ENCODE measurements around the gene TMEM235.

The TMEM235 gene

DNA sequence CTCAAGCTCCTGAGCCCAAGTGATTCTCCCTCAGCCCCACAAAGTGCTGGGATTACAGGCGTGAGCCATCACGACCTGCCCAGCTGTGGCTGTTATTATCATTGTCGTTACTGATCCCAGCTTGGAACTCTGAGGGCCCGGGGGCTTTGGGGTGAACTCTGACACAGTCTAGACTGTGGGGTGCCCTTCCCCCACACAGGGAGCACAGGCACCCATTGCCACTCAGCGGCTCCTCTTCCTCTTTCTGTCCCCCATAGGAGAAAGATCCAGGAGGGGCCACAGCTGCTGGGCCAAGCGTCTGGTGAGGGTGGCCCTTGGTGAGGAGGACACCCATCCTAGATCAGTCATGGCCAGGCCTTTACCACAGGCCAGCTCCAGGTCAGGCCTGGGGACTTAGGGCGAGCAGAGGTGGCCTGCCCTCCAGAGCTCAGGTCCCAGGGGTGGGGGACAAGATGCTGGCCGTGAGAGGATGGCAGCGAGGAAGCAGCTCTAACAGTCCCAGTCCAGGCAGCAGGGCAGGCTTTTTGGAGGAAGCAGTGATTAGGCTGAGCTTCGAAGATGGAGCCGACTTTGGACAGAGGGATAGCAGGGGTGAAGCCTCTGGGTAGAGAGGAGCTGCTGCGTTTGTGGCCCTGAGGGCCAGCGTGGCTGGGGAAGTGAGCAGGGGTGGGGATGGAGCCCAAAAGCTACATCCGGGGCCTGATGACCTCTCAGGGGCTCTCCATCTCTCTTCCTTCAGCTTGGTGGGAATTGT is 24.7 kb downstream of the TMEM235 start:
- DNase-seq, result no peak

DNA sequence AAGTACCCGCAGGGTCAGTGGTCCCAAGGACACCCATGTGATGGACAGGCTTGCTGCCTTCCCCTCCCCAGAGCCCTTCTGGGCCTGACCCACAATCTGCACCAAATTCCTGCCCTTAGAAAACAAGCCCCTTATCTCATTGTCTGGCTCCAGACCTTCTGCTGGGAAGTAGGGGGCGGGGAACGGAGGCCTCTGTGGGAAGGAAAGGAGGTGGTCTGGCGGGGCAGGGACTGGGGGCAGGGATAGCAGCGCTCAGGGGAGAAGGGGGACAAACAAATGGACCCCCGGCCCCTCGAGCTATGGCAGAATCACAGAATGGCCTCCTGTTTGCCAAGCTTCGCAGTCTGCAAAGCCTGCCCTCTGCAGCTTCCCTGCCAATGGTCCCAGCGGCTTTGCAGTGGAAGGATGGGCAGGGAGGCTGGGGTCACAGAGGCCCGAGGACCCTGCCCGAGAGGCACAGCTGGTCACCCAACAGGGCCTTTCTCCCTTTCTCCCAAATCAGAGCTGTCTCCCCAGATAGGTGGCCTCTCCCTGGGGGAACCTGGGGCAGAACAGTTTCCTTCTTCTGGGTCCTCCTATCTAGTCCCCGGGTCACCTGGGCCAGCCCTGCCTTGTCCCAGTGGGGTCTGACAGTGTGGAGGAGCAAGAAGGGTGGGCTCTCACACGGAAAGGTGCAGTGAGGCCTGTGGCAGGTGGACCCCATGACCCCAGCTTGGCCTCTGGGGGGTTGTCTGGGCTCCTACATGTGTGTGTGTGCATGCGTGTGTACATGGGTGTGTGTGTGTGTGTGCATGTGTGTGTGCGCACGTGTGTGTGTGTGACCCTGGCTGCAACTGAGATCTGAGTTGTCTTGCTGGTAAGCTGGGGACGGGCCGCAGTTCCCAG is 25.5 kb downstream of the TMEM235 start:
- no peak for DNase-seq

DNA sequence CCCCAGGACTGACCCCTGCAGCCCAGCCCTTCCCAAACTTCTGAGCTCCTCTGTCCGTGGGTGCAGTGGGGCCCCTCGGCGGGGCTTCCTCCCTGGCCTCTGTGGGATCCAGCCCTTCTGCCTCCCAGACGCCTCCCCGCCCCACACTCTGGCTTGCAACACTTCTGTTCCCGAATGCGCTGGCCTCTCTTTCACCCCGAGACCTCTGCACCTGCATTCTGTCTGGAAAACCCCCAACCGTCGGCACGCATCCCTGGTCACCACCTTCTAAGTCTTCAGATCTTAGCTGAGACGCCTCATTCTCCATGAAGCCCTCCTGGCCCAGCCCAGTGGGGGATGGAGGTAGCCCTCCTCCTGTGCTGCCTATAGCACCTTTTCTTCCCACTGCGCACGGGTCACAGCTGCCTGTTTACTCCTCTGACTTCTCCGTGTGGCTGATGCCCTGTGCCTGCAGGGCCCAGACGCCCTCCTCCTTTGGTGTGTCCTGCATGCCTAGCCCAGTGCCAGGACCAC is 26.4 kb downstream of the TMEM235 start:
- no peak for DNase-seq

DNA sequence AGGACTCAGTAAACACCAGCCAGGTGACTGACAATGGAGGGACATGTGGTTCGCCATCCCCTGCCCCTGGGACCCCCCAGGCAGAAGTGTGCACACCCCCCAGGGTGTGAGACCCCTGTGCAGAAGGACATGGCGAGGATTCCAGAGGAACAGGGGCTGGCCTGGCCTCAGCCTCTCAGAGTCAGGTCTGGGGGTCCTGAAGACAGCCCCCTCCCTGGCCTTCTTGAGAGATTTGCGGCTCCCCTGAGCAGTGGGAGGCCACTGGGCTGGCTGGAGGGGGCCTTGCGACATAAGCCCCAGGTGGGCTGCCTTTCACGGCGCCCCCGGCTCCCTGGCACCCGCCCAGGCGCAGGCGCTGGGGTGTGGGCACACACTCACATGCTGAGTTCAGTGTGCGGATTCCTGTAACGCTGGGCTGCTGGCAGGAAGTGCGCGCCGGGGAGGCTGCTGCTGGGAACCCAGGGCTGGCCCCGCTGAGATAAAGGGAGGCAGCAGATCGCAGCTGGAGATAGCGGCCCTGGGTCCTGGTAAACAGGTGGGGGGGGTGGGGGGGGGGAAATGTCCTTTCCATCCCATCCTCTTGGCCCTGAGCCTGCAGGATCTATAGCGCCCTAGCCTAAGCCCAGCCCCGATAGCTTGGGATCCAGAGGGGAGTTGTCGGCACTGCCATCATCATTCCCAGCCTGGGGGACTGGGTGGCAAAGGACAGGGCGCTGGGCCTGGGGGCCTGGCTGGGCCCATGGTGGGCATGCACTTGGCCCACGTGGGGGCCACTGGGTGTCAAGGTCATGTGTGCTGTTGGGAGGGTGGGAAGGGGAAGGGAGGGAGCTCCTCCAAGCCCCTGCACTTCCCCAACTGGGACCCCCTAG is 27.1 kb downstream of the TMEM235 start:
- DNase-seq, result peak; percentile 67

DNA sequence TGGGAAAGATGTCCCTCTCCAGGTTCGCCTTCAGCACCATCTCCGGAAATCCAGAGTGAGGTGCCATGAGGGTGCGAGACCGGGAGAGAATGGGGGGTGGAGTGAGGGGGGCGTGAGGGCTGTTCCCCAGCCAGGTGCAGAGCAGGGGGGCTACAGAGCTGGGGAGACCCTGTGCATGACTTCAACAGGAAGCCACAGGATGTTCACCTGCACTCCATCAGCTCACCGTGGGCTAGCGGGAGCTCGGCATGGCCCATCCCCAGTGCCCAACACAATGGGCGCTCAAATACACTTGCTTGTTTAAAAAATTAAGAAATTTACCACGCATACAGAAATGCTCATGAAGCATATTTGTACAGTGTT is 27.7 kb downstream of the TMEM235 start:
- DNase-seq, result no peak

DNA sequence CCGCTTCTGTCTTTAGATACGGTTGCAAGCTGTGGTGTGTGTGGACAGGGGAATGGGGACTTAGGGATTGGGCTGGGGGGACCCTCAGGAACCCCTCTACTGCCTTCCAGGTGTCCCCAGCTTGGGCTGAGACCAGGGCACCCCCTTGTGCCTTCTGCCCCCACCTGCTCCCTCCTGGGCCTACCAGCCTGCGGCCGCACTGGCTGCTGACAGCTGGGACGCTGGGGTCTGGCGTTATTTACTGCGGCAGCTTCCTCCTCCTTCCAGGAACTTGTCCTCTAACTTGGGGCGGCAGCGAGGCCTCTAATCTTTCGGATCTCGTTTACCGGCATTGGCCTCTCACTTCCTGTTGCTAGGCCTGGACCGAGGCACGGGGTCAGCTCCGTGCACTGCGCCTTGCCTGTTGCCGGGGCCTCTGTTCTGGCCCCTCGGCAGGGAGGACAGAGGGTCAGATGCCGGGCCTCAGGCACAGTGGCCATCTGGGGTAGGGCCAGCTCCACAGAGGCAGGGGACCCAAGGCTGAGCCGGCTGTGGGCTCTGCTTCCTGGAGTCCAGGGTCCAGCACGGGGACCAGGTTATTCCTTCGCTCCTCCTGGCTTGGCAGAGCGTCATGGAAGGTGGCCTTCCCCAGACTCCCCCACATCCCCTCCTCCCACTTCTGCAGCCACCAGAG is 31.8 kb downstream of the TMEM235 start:
- DNase-seq, result no peak

DNA sequence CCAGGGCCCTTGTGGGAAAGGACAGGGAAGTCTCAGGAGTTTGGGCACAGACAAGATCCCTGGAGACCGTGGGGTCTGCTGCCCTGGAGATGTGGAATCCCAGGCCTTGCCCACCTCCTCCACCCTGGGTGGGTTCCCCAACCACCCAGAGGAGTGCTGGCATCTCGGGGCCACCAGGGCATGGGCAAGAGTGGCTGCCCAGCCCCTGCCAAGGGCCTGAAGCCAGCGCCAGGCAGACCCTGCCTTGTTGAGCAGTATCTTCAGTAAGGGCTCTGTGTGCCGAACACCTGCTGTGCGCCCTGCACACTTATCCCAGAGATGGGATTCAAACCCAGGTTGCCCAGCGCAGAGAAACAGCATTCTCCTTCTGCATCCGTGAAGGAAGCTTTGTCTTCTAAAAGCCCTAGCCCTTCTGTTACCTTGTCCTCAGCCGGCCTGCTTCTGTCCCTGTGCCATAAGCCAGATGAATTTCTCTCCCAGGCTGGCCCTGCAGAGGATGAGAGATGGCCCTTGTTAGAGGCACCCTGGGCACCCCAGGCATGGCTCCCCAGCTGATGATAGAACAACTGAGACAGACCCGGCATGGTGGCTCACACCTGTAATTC is 32.4 kb downstream of the TMEM235 start:
- DNase-seq, result no peak

DNA sequence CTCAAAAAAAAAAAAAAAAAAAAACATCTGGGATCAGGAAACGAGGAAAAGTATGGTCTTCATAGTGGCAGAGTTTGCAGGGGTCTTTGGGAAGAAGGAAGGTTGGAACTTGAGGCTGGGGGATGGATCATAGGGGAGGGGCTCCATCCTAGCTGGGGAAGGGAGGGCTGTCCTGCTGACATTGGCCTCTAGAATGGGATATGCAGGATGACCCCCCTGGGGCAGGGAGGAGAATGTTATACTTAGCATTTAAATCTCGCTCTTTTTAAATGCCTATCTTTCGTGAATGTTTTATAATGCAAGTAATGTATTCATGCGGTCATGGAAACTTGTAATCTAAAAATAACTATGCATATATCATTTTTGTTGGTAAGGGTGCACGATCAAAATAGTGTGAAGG is 33.2 kb downstream of the TMEM235 start:
- no peak for DNase-seq

DNA sequence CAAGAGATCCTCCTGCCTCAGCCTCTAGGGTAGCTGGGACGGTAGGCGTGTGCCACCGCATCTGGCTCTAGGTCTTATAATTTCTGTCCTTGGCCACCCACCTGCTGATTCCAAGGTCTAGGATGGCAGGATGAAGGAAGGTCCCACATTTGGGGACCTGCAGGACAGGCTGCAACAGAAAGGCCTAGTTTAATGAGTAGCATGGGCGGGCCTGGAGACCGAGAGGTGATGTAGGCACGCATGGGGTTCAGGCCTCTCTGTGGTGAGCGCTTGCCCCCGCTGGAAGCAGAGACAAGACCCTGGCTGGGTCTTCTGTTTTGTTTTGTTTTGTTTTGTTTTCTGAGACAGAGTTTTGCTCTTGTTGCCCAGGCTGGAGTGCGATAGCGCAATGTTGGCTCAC is 33.7 kb downstream of the TMEM235 start:
- DNase-seq, result no peak

DNA sequence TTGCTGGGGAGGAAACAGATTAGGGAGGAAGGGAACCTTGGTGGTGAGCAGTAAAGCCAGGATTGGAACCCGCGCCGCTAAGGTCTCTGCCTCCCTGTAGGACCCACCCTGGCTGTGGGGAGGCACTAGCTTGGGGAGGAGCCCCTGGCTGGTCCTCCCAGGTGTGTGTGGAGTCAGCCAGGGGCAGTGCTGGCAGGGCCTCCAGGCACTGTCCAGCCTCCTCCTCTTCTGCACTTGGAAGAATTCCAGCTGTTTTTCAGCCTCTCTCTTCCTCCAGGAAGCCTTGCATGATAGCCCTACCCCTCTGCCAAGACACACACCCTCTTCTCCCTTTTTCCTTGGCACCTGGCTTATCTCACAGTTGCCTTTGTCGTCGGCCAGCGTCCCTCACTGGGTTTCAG is 34.8 kb downstream of the TMEM235 start:
- DNase-seq, result no peak

DNA sequence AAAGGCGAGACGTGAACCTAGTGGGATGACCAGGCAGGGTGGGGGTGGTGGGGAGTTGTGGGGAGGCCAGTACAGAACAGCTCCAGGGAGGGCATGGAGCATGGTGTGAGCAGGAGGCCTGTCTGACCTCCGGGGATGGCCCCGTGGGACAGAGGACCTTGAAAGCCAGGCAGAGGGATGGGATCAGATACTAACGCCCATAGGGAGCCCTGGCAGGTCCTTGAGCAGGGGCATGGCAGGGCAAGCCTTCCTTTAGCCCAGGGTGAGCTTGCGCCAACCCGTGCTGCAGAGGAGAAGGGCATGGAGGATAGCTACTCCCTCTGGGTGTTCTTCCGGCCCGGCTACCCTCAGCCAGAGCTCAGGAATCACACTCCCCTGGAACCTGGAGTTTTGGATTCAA is 35.3 kb downstream of the TMEM235 start:
- no peak for DNase-seq

DNA sequence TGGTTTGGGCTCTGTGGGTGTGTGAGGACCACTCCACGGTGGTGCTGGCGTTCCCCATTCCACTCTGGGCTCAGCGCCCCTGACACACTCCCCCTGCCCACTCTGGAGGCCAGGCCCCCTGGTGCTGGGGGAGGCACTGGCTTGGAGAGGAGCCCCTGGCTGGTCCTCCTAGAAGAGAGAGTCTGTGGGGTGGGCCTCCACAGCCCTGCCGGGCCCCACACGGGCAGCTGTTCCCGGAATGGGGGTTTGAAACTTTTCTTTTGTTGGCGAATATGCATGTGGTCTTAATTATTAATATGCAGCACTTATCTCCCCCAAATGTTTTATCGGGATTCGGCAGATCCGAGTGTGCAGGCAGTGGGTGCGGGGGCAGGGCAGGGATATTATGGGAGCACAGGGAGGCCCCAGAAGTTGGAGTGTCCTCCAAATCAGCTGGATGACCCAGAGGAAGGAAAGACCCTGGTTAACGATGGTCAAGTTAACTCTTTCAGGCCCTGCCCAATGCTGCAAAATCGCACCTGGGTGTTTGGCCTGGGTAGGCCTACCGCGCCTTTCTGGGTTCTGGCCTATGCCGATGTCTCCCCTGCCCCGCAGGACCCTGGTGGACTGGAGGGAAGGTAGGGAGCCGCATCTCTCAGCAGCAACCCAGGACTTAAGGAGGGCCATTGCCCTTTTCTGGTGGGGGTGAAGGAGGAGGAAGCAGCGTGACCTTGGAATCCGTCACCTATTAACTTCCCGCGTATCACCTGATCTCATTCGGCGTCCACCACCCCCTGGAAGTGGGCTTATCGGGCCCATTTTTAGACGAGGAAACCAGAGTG is 36.0 kb downstream of the TMEM235 start:
- no peak for DNase-seq

DNA sequence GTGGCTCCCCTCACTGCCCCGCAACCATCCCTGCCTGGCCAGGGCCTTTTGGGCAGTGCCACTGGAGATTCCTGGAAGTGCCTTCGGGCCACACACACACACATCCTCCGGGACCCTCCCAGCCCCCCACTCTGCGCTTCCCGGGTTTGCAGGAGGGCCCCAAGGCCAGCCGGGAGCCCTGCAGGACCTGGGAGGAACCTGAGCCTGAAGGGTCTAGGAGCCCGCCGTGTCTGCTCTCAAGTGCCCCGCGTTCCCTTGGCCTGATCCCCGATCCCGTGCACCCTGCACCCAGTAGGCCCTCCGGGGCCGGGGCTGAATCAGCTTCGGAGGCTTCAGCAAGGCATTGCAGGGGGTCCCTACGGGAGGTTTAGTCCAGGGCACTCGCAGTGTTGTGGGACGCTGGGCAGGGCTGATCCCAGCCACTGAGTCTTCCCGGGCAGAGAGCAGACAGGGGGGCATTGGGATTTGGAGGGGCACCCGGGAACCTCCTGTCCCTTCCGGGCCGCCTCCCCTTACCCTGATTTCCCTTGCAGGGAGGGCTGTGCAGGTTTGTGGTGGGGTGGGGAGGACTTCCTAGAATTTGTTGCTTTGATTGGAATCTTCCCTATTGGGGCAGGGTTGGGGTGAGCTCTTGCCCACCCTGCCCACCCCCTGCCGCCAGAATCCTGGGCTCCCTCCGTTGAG is 36.9 kb downstream of the TMEM235 start:
- DNase-seq, result no peak

DNA sequence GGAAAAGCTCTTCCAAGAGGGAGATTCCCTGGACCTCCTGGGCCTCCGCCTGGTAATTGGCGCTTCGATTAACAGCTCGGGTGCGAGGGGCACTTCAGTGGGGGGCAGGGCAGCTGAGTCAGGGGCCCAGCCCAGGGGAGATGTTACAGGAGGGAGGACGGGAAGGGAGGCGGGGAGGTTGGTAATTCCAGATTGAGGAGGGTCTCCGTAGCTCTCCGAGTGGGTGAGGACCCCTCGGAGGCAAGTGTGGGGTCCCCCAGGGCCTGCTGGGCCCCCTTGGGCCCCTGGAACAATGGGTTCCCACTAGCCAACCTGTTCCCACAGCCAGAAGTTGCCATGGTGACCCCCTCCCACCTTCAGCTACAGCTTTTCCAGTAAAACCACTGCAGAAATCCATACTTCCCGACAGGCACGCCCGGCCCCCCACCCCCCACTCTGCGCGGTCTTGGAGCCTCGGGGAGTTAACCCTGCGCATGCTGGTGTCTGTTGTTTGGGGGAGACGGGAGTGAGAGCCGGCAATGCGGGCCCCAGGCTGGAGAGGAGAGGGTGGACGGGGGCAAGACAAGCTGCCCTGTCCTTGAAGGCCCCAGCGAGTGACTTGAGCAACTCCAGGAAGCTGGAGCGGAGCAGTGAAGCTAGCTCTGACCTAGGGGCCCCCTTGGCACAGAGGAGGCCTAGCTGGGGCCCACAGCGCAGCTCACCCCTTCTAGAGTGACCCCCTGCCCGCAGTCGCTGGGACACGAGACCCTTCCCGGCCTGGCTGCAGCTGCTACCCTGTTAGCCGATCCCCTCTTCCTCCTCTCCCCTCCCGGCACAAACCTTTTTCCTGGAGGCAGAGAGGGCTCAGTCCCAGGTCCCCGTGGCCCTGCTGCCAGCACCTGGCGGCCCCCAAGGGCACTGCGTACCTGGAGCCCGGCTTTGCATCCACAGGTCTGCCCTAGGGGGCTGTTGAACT is 37.8 kb downstream of the TMEM235 start:
- DNase-seq, result no peak

DNA sequence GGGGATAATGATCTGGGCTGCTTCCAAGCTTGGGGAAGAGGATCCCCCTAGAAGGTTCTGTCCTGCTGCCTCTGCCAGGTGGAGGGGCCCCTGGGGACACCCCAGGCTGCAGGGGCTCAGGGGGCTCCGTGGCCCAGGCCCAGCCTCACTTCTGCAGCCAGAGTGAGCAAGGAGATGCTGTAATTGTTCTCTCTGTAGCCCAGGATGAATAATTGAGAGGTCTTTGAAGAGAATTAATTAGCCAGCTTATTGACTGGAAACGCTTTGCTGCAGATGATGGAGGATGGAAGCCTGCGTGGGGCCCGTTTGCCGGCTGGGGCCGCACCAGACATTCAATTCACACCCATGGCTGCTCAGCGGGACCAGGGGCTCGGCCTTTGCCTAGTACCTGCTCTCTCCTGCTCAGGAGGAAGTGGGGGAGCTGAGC is 38.5 kb downstream of the TMEM235 start:
- no peak for DNase-seq

DNA sequence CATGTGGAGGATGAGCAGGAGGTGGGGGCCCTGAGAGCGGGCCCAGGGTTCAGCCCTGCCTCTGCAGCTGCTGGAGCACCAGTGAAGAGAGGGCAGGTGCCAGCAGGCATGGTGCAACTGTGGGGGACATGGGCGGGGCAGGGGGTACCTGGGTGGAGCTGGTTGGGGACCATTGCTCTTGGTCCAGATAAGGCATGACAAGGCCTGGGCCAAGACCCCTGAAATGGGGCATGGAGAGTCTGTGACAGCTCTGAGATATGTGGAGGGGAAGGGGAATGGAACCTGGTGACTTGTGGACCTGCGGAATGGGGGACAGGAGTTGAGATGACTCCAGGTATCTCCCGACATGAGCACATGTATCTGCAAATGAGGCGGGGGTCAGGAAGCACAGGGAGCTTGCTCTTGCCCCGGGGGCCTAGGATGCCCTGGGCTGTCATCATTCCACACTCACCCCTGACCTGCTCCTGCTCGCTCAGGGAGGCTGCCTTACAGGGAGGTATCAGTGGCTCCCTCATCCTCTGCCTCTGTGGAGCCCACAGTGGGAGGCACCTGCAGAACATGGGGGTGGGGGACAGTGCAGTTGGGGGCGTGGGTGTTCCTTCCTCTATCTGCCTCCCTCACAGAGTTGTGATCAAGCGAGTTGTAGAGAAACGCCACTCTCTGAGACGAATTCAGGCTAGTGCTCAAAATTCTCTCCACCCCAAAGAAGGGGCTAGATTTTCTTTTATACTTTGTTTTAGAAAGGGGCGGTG is 40.2 kb downstream of the TMEM235 start:
- DNase-seq, result no peak

DNA sequence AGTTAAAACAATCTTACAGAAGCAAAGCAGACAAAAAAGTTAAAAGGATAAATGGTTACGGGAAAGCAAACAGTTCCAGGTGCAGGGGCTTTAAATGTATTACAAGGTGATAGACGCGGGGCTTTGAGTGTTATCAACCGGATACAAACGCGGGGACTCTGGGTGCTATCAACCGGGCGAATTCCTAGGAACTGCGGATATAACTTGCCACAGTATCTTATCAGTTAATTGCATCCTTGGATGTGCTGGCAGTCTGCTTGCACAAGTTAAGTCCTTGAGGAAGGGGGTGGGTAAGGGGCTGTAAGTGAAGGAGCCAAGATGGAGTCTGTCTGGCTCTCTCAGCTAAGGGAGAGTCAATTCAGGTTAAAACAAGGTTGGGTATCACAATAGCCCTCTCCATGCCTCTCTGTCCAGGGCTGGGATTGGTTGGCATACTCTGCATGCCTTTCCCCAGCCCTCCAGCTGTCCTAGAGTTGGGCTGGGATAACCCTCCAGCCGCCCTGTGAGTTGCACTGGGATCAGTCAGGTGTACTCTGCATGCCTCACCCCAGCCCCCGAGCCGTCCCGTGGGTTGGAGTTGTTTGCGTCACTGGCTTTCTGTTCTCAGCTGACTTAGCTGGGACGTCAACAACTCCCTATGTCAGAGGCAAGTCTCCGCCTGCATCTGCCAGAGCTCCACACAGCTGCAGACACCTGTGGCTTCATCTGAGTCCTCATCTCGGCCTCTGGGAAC is 40.9 kb downstream of the TMEM235 start:
- DNase-seq, result no peak

DNA sequence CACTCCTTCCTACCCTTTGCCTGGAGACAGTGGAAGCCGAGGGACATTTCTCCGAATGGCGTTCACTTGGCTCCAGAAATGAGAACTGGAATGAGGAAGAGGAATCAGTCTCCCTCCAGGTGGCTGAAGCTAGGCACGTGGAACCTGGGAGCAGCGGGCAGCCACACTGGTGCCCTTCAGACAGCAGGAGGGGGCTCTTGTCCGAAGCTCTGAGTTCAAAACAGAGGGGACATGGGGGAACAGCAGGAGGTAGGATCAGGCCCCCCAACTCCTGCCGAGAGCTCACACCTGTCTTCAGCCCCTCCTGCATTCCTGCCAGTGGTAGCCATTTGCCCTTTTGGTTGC is 41.5 kb downstream of the TMEM235 start:
- no peak for DNase-seq

Measured in CD4-positive, alpha-beta T cell treated with Interleukin-4 for 4 hours (primary cell).